A673 (cell line): Measurements from ENCODE around the gene MYRIP. TPM values are rescaled to one million over a fixed set of nuclear protein-coding genes. Genes with fewer than 3 reads are reported as not detected.

Source experiments
- BruUV-seq: library from RNA; stranded (reverse); fragments of 400-500 nt; replicated peaks from 2 replicates; lab custom pipeline; 2021; lab: Mats Ljungman, UMichigan
- CTCF ChIA-PET: fragments of 300-600 bp; sonication (Branson Sonifier 250); formaldehyde crosslinking; loops from one replicate; lab custom pipeline; 2022; ENCODE audit warnings: antibody characterized with exemption; lab: Charles Lee
- POLR2A ChIA-PET: fragments of 300-600 bp; sonication (Branson Sonifier 250); formaldehyde crosslinking; loops from one replicate; lab custom pipeline; 2022; ENCODE audit warnings: antibody characterized with exemption; ENCODE audit not compliant: low non-redundant PET; lab: Charles Lee
- DNase-seq: peaks from one replicate; pipeline ENCODE4 v3.0.0-alpha.2; 2015; ENCODE audit warnings: low spot score
- H3K27ac ChIP-seq: fragments of 200-600 bp; sonication (generic); 2 replicates; pipeline ENCODE4 v1.5.1; 2016; ENCODE audit warnings: mixed run types, low read depth, mild to moderate bottlenecking, mixed read lengths, antibody characterized with exemption, low read length; ENCODE audit not compliant: poor library complexity, severe bottlenecking
- H3K27me3 ChIP-seq: fragments of 200-600 bp; sonication (generic); replicated peaks from 2 replicates; pipeline ENCODE4 v1.6.1; 2017; ENCODE audit warnings: mixed run types, low read depth, mild to moderate bottlenecking, mixed read lengths, antibody characterized with exemption, low read length; ENCODE audit not compliant: insufficient read depth, poor library complexity
- H3K36me3 ChIP-seq: fragments of 200-600 bp; sonication (generic); 2 replicates; pipeline ENCODE4 v1.6.1; 2016; ENCODE audit warnings: mixed run types, mild to moderate bottlenecking, mixed read lengths, antibody characterized with exemption, low read length; ENCODE audit not compliant: insufficient read depth, poor library complexity, severe bottlenecking
- H3K4me1 ChIP-seq: fragments of 200-600 bp; sonication (generic); 2 replicates; pipeline ENCODE4 v1.6.1; 2017; ENCODE audit warnings: mixed run types, mild to moderate bottlenecking, mixed read lengths, antibody characterized with exemption, low read length; ENCODE audit not compliant: insufficient read depth, poor library complexity, severe bottlenecking
- H3K4me3 ChIP-seq: fragments of 200-600 bp; sonication (generic); 2 replicates; pipeline ENCODE4 v1.5.1; 2016; ENCODE audit warnings: low read depth, mixed run types, mild to moderate bottlenecking, mixed read lengths, low read length; ENCODE audit not compliant: poor library complexity, severe bottlenecking
- H3K9me3 ChIP-seq: fragments of 200-600 bp; sonication (generic); 2 replicates; pipeline ENCODE4 v1.6.1; 2016; ENCODE audit warnings: mixed run types, low read depth, mild to moderate bottlenecking, mixed read lengths, antibody characterized with exemption, low read length; ENCODE audit not compliant: poor library complexity, severe bottlenecking
- CTCF ChIP-seq: fragments of 300-800, 200-600 bp; sonication (generic); conservative IDR thresholded peaks from 2 replicates; pipeline ENCODE4 v1.5.1; 2017; ENCODE audit warnings: low read depth, mild to moderate bottlenecking, antibody characterized with exemption, low read length, moderate library complexity, mixed read lengths
- EZH2 ChIP-seq: fragments of 200-600 bp; sonication (generic); IDR thresholded peaks from 2 replicates; pipeline ENCODE4 v1.6.1; 2017; ENCODE audit warnings: borderline replicate concordance, low read depth, mild to moderate bottlenecking, mixed read lengths, antibody characterized with exemption, low read length; ENCODE audit not compliant: poor library complexity, severe bottlenecking
- intact Hi-C: fragments of 100-400 bp; cut with micrococcal nuclease; formaldehyde crosslinking; loops from one replicate; pipeline ENCODE4 v1.10.0; 2022; ENCODE audit not compliant: unreplicated experiment
- total RNA-seq: library from RNA; stranded (reverse); gene quantifications from 2 replicates; pipeline ENCODE4 v1.2.3, GENCODE V29; 2021

The MYRIP gene
- total RNA-seq, 1 experiment from 2014 or later, result not detected

DNA sequence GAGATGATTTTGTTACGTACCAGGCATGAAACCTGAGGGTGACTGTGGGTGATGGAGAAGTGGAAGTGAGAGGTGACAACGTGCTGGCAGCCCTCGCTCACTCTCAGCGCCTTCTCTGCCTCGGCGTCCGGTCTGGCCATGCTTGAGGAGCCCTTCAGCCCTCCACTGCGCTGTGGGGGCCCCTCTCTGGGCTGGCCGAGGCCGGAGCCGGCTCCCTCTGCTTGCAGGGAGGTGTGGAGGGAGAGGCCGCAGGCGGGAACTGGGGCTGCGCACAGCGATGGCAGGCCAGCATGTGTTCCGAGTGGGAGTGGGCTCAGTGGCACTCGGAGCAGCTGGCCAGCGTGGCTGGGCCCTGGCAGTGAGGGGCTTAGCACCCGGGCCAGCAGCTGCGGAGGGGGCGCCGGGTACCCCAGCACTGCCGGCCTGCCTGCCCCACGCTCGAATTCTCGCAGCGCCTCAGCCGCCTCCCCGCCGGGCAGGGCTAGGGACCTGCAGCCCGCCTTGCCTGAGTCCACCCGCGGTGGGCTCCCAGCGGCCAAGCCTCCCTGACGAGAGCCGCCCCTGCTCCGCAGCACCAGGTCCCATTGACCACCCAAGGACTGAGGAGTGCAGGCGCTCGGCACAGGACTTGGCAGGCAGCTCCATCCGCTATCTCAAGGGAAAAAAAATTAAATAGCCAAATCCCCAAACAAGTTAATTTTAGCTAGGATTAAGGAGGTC lies 29.7 kb upstream of the MYRIP start:
- Histone ChIP-seq H3K4me3 (no peak overlapping the region), H3K9me3 (no peaks in the 10 kb centered on the region), H3K4me1 (no peaks in the 10 kb centered on the region), H3K27ac (no peak overlapping the region), H3K36me3 (no peaks in the 10 kb centered on the region), H3K27me3 (no peaks in the 10 kb centered on the region)
- no peak for DNase-seq
- intact Hi-C loops, result no loop called here
- no TSS peak for BruUV-seq
- POLR2A ChIA-PET, result no interaction called here
- CTCF ChIA-PET, result no interaction called here
- no peak for TF ChIP-seq EZH2
- no peak for TF ChIP-seq CTCF

GRCh38 chr3:39780352-39780751 lies 29.1 kb upstream of the MYRIP start:
- Histone ChIP-seq H3K4me3 (no peak overlapping the region), H3K27me3 (no peaks in the 10 kb centered on the region), H3K4me1 (no peaks in the 10 kb centered on the region), H3K9me3 (no peaks in the 10 kb centered on the region), H3K27ac (no peak overlapping the region), H3K36me3 (no peaks in the 10 kb centered on the region)
- POLR2A ChIA-PET, result no interaction called here
- TF ChIP-seq CTCF (no peak), EZH2 (no peak)
- intact Hi-C loops, result no loop called here
- CTCF ChIA-PET, result no interaction called here
- no peak for DNase-seq
- no TSS peak for BruUV-seq

- Histone ChIP-seq H3K36me3 (no peaks in the 10 kb centered on the region), H3K27me3 (no peaks in the 10 kb centered on the region), H3K9me3 (no peaks in the 10 kb centered on the region), H3K27ac (no peak overlapping the region), H3K4me1 (no peaks in the 10 kb centered on the region), H3K4me3 (no peak overlapping the region)
- ChIA-PET POLR2A (no interaction called here), CTCF (no interaction called here)
- BruUV-seq, result no TSS peak
- DNase-seq, result no peak
- TF ChIP-seq EZH2, result no peak
- no peak for TF ChIP-seq CTCF
- intact Hi-C loops, result no loop called here
These were observed 28.4 kb upstream of the MYRIP start for GRCh38 chr3:39781025-39781424.
